AG09309 (cell line): ENCODE measurements around the gene ENPP3.

Experiments used
- DNase-seq: peaks from one replicate; pipeline ENCODE4 v3.0.0-alpha.2; 2010; ENCODE audit warnings: low read depth
- H3K4me3 ChIP-seq: 2 replicates; pipeline ENCODE4 v1.5.1; 2011; ENCODE audit warnings: mild to moderate bottlenecking, low read depth, low read length, moderate library complexity; ENCODE audit not compliant: control insufficient read depth
- TF ChIP-seq, protein P1 (sequence below): IDR thresholded peaks from 2 replicates; pipeline ENCODE4 v1.5.1; 2011; ENCODE audit warnings: mild to moderate bottlenecking, low read depth, low read length, inconsistent platforms; ENCODE audit not compliant: insufficient read depth, control insufficient read depth; ENCODE audit errors: missing control alignments

Gene ENPP3

DNA sequence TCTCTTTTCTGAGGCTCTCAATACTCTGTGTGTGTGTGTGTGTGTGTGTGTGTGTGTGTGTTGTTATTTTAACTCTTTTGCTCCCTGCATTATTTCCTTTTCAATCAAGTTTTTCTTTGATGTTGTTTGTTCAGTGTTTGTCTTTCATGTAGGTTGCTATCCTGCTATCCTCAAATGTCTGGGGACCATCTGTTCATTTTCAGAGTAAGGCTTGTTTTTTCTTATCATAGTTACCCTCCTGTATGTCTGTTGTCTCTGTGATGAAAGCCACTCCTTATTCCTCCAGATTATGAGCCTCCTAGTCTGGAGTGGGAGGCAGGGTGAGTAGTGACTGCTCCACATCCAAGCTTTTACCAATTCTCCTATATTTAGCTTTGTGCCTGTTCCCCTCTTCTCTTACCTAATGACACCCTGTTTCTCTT is 9.2 kb downstream of the ENPP3 start:
- TF ChIP-seq, protein P1, sequence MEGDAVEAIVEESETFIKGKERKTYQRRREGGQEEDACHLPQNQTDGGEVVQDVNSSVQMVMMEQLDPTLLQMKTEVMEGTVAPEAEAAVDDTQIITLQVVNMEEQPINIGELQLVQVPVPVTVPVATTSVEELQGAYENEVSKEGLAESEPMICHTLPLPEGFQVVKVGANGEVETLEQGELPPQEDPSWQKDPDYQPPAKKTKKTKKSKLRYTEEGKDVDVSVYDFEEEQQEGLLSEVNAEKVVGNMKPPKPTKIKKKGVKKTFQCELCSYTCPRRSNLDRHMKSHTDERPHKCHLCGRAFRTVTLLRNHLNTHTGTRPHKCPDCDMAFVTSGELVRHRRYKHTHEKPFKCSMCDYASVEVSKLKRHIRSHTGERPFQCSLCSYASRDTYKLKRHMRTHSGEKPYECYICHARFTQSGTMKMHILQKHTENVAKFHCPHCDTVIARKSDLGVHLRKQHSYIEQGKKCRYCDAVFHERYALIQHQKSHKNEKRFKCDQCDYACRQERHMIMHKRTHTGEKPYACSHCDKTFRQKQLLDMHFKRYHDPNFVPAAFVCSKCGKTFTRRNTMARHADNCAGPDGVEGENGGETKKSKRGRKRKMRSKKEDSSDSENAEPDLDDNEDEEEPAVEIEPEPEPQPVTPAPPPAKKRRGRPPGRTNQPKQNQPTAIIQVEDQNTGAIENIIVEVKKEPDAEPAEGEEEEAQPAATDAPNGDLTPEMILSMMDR = no peak
- DNase-seq = no peak
- H3K4me3 ChIP-seq = no peak overlapping the region

DNA sequence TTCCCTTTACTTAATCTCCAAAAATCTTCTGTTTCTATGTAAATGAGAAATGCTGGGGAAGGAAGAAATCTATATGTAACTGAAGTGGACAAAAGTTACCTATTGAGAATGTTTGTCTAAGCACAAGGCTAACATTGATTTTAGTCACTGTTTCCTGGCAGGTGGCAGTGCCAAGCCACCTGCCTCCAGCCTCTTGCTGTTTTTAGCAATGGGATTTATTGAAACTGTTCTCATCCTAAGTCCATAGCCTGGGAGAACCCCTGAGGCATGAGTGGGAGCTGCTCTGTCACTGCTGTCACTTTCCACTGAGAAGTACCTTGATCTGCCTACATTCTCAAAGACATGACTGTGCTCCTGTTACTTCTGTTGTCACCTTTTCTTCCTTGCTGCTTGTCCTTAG is 14.7 kb downstream of the ENPP3 start:
- TF ChIP-seq, protein P1 = no peak
- H3K4me3 ChIP-seq = no peak overlapping the region
- DNase-seq = no peak

DNA sequence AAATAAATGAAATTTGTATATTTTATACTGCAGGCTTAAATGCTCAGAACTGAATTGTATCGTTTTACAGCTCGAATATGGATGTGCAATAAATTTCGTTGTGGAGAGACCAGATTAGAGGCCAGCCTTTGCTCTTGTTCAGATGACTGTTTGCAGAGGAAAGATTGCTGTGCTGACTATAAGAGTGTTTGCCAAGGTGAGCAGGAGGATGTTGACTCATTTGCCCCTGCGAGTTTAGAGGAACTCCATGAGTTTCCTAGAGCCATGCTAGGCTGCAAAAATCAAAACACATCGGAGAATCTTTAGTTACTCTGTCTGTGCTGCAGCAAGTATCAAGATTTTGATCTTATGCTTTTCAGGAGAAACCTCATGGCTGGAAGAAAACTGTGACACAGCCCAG is 15.4 kb downstream of the ENPP3 start:
- no peak overlapping the region for H3K4me3 ChIP-seq
- TF ChIP-seq, protein P1 = no peak
- no peak for DNase-seq

DNA sequence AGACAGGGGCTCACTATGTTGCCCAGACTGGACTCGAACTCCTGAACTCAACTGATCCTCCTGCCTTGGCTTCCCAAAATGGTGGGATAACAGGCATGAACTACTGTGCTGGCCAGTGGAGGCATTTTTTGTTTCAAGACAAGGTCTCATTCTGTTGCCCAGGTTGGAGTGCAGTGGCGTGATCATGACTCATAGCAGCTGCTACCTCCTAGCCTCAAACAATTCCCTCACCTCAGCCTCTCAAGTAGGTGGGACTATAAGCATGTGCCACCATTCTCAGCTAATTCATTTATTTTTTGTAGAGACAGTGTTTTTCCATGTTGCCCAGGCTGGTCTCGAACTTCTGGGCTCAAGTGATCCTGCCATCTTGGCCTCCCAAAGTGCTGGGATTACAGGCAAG is 17.2 kb downstream of the ENPP3 start:
- TF ChIP-seq, protein P1 = no peak
- DNase-seq = no peak

DNA sequence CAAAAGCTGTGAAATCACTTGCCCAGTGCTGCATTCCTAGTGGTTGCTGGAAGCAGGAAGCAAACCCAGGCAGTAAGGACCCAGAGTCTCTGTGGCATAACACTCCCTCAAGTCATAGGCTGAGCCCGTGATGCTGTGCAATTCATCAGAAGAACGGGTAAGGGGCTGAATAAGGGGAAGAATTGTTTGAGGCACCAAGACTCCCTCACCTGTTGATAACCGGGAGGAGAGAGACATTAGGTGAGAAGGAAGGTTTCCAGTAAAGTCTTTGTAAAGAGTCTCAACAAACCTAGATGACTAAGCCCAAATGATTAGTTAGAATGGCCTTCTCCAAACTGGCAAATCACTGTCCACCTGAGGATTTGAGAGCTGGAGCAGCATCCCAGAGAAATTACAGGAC is 18.3 kb downstream of the ENPP3 start:
- TF ChIP-seq, protein P1 = no peak
- H3K4me3 ChIP-seq = no peak overlapping the region
- DNase-seq = no peak

More for the DNA sequence above, 17.2 kb downstream of the ENPP3 start:
- no peak overlapping the region for H3K4me3 ChIP-seq

DNA sequence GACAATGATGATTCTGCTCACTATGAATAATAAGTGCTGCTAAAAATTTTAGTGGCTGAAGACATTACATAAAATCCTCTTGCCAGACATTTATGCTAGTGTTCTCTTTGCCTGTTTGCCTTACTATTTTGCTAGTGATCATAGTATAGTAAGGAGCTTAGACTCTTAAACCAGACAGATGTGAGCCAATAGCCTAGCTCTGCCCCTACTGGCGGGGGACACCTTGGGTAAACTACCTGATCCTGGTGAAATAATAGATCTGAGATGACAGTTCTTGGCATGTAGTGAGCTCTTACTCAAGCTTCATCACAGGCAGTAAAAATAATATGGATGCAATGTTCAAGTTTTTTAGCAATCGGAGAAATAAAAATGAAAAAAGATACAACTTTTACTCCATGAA is 18.8 kb downstream of the ENPP3 start:
- TF ChIP-seq, protein P1 = no peak
- H3K4me3 ChIP-seq = no peak overlapping the region
- DNase-seq = no peak

DNA sequence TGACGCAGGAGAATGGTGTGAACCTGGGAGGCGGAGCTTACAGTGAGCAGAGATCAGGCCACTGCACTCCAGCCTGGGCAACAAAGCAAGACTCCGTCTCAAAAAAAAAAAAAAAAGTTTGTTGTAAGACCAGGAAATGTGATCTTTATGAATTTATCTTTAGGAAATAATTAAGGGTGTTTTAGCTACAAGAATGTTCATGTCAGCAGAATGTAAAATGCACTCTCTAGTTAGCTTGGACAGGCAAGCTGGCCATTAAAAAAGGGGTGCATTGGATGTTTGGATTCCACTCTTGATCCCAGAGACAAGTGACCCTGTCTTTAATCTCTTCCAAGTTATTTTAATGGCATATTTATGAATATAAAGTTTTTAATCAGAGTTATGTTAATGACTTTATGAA is 19.6 kb downstream of the ENPP3 start:
- H3K4me3 ChIP-seq = no peak overlapping the region
- TF ChIP-seq, protein P1 = no peak
- DNase-seq = no peak
